H1 (cell line): Measurements from ENCODE around the gene APOC1. TPM values are rescaled to one million over a fixed set of nuclear protein-coding genes. Genes with fewer than 3 reads are reported as not detected.

Experiments used
- CTCF ChIA-PET: fragments of 300-600 bp; sonication (Branson Sonifier 250); formaldehyde crosslinking; loops from one replicate; lab custom pipeline; 2021; ENCODE audit not compliant: partially characterized antibody; lab: Charles Lee
- POLR2A ChIA-PET: fragments of 300-600 bp; sonication (Branson Sonifier 250); formaldehyde crosslinking; loops from one replicate; lab custom pipeline; 2021; ENCODE audit warnings: inconsistent platforms; ENCODE audit not compliant: partially characterized antibody; lab: Charles Lee
- DNase-seq, 2 experiments: peaks; one replicate each; pipeline versions ENCODE4 v3.0.0 to v3.0.0-alpha.2; 2010 to 2022; ENCODE audit warnings: low spot score in 2 of 2, low read depth in 1 of 2, mixed read lengths in 1 of 2
- FAIRE-seq: peaks from 2 replicates; lab custom pipeline; 2011; peaks lifted over from hg19 to GRCh38; lab: Jason Lieb, UNC
- H2AFZ ChIP-seq: 2 replicates; pipeline ENCODE4 v1.8.1; 2012; ENCODE audit warnings: low read length, inconsistent platforms
- H2AK5ac ChIP-seq: 2 replicates; pipeline ENCODE4 v1.6.1; 2013; ENCODE audit warnings: low read depth, low read length
- H2BK120ac ChIP-seq: replicated peaks from 2 replicates; pipeline ENCODE3; 2013; ENCODE audit warnings: low read depth, low read length, inconsistent platforms
- H2BK12ac ChIP-seq: 2 replicates; pipeline ENCODE4 v1.6.1; 2013; ENCODE audit warnings: low read depth, low read length
- H2BK15ac ChIP-seq: 2 replicates; pipeline ENCODE4 v1.6.1; 2013; ENCODE audit warnings: low read length
- H2BK20ac ChIP-seq: 2 replicates; pipeline ENCODE4 v1.6.1; 2013; ENCODE audit warnings: low read length
- H2BK5ac ChIP-seq: 2 replicates; pipeline ENCODE4 v1.6.1; 2013; ENCODE audit warnings: low read depth, low read length
- H3K14ac ChIP-seq: 2 replicates; pipeline ENCODE4 v1.6.1; 2013; ENCODE audit warnings: inconsistent platforms; ENCODE audit not compliant: insufficient read length
- H3K18ac ChIP-seq: 2 replicates; pipeline ENCODE4 v1.6.1; 2013; ENCODE audit warnings: low read length; ENCODE audit errors: extremely low read depth
- H3K23ac ChIP-seq: 2 replicates; pipeline ENCODE4 v1.6.1; 2013; ENCODE audit warnings: inconsistent platforms; ENCODE audit not compliant: insufficient read length
- H3K23me2 ChIP-seq: 2 replicates; pipeline ENCODE4 v1.6.1; 2013; ENCODE audit warnings: low read depth, low read length
- H3K27ac ChIP-seq: 2 replicates; pipeline ENCODE4 v1.6.1; 2011; ENCODE audit warnings: low read depth, low read length, inconsistent platforms
- H3K27me3 ChIP-seq, 4 experiments: replicated peaks in 1 of 4; 1 replicate in 1 of 4; 2 replicates in 3 of 4; pipeline versions ENCODE4 v1.6.1 to v1.8.1; 2011 to 2013; ENCODE audit warnings: low read length in 3 of 4, mild to moderate bottlenecking in 3 of 4, inconsistent platforms in 2 of 4, mixed read lengths in 2 of 4, moderate library complexity in 1 of 4; ENCODE audit not compliant: control insufficient read depth in 3 of 4, insufficient read depth in 3 of 4; ENCODE audit errors: extremely low read depth in 1 of 4
- H3K36me3 ChIP-seq, 4 experiments: 2 replicates each; pipeline versions ENCODE4 v1.6.1 to v1.8.1; 2011 to 2013; ENCODE audit warnings: mild to moderate bottlenecking in 4 of 4, low read length in 3 of 4, moderate library complexity in 2 of 4, control low read depth in 1 of 4, inconsistent platforms in 1 of 4; ENCODE audit not compliant: insufficient read depth in 4 of 4, control insufficient read depth in 2 of 4
- H3K4ac ChIP-seq: replicated peaks from 2 replicates; pipeline ENCODE3; 2013; ENCODE audit warnings: low read length, low read depth, mixed read lengths, inconsistent platforms; ENCODE audit not compliant: insufficient read length
- H3K4me1 ChIP-seq, 4 experiments: replicated peaks in 1 of 4; 1 replicate in 1 of 4; 2 replicates in 3 of 4; pipeline versions ENCODE4 v1.6.1 to v1.8.1; 2011 to 2013; ENCODE audit warnings: low read length in 3 of 4, inconsistent platforms in 2 of 4, mixed read lengths in 1 of 4; ENCODE audit not compliant: insufficient read depth in 4 of 4, control insufficient read depth in 3 of 4
- H3K4me2 ChIP-seq, 2 experiments: 2 replicates each; pipeline versions ENCODE4 v1.6.1 to v1.8.1; 2011 to 2013; ENCODE audit warnings: low read depth in 2 of 2, low read length in 2 of 2, control low read depth in 1 of 2, inconsistent platforms in 1 of 2, mild to moderate bottlenecking in 1 of 2; ENCODE audit not compliant: insufficient read depth in 1 of 2
- H3K4me3 ChIP-seq, 4 experiments: fragments of 200-600, 300-600 bp in 1 of 4; sonication (generic), shearing (Covaris generic), sonication (Bioruptor Twin) in 1 of 4; 2 replicates each; pipeline versions ENCODE4 v1.5.1 to v1.8.1; 2011 to 2016; ENCODE audit warnings: low read length in 4 of 4, low read depth in 3 of 4, control low read depth in 2 of 4, inconsistent platforms in 2 of 4, mild to moderate bottlenecking in 2 of 4, mixed read lengths in 1 of 4, moderate library complexity in 1 of 4; ENCODE audit not compliant: insufficient read depth in 2 of 4; ENCODE audit errors: extremely low read depth in 1 of 4
- H3K56ac ChIP-seq: replicated peaks from 2 replicates; pipeline ENCODE3; 2013; ENCODE audit warnings: low read depth, mild to moderate bottlenecking, mixed read lengths, low read length, inconsistent platforms; ENCODE audit not compliant: insufficient read length
- H3K79me1 ChIP-seq: 2 replicates; pipeline ENCODE4 v1.6.1; 2013; ENCODE audit warnings: low read depth, low read length, control low read depth
- H3K79me2 ChIP-seq, 2 experiments: 2 replicates each; pipeline versions ENCODE4 v1.6.1 to v1.8.1; 2012 to 2013; ENCODE audit warnings: low read length in 2 of 2, mild to moderate bottlenecking in 2 of 2, inconsistent platforms in 1 of 2; ENCODE audit not compliant: insufficient read depth in 2 of 2, control insufficient read depth in 1 of 2
- H3K9ac ChIP-seq, 4 experiments: replicated peaks in 1 of 4; 1 replicate in 1 of 4; 2 replicates in 3 of 4; pipeline versions ENCODE4 v1.6.1 to v1.8.1; 2011 to 2013; ENCODE audit warnings: low read depth in 3 of 4, low read length in 3 of 4, control low read depth in 2 of 4, mild to moderate bottlenecking in 2 of 4, moderate library complexity in 2 of 4, inconsistent platforms in 1 of 4; ENCODE audit errors: extremely low read depth in 1 of 4
- H3K9me3 ChIP-seq, 2 experiments: 2 replicates each; pipeline versions ENCODE4 v1.6.1 to v1.8.1; 2012 to 2013; ENCODE audit warnings: mild to moderate bottlenecking in 2 of 2, moderate library complexity in 2 of 2, control low read depth in 1 of 2, inconsistent platforms in 1 of 2, low read depth in 1 of 2, low read length in 1 of 2, mixed read lengths in 1 of 2; ENCODE audit not compliant: insufficient read depth in 2 of 2
- H4K20me1 ChIP-seq, 2 experiments: replicated peaks in 1 of 2; 2 replicates each; pipeline versions ENCODE3 to v1.8.1; 2011 to 2013; ENCODE audit warnings: inconsistent platforms in 2 of 2, low read length in 2 of 2, mild to moderate bottlenecking in 1 of 2; ENCODE audit not compliant: insufficient read depth in 2 of 2, control insufficient read depth in 1 of 2
- H4K5ac ChIP-seq: 2 replicates; pipeline ENCODE4 v1.6.1; 2013; ENCODE audit warnings: low read length, low read depth, mixed read lengths, inconsistent platforms; ENCODE audit not compliant: insufficient read length
- H4K8ac ChIP-seq: 2 replicates; pipeline ENCODE4 v1.8.0; 2013; ENCODE audit warnings: mild to moderate bottlenecking, moderate library complexity, low read length, inconsistent platforms; ENCODE audit not compliant: insufficient read depth; ENCODE audit errors: extremely low read depth
- H4K91ac ChIP-seq: replicated peaks from 2 replicates; pipeline ENCODE3; 2013; ENCODE audit warnings: low read length, mixed read lengths, inconsistent platforms; ENCODE audit not compliant: insufficient read length
- JUN ChIP-seq: IDR thresholded peaks from 2 replicates; pipeline ENCODE4 v1.6.1; 2011; ENCODE audit warnings: low read depth, mild to moderate bottlenecking, improper control_type of control experiment, low read length
- POLR2A ChIP-seq, 2 experiments: IDR thresholded peaks; 1 replicate in 1 of 2; 2 replicates in 1 of 2; pipeline ENCODE4 v1.6.1; 2011; ENCODE audit warnings: low read depth in 2 of 2, low read length in 2 of 2, mild to moderate bottlenecking in 2 of 2; ENCODE audit errors: control extremely low read depth in 1 of 2
- POLR2AphosphoS5 ChIP-seq: IDR thresholded peaks from 2 replicates; pipeline ENCODE4 v1.6.1; 2011; ENCODE audit warnings: low read depth, low read length
- RFX5 ChIP-seq: IDR thresholded peaks from 2 replicates; pipeline ENCODE4 v1.6.1; 2011; ENCODE audit warnings: low read depth, low read length, improper control_type of control experiment, borderline replicate concordance
- SIX5 ChIP-seq: IDR thresholded peaks from 2 replicates; pipeline ENCODE4 v1.6.1; 2011; ENCODE audit warnings: mild to moderate bottlenecking, low read depth, low read length
- TAF1 ChIP-seq: IDR thresholded peaks from 2 replicates; pipeline ENCODE4 v1.6.1; 2011; ENCODE audit warnings: mild to moderate bottlenecking, low read depth, low read length
- WGBS, 2 experiments: shearing (Covaris generic) in 1 of 2; methylation state at CpG; one replicate each; pipeline versions ENCODE4 v1.1.6 to v1.1.7; 2013 to 2015; ENCODE audit warnings: low lambda C conversion rate in 2 of 2, mixed read lengths in 2 of 2, inconsistent platforms in 1 of 2, low coverage in 1 of 2, missing lambda C conversion rate in 1 of 2; ENCODE audit not compliant: insufficient replicate concordance in 2 of 2, insufficient coverage in 1 of 2, insufficient read length in 1 of 2; ENCODE audit errors: extremely low coverage in 1 of 2, missing lambda C conversion rate in 1 of 2; 5-methylcytosine and 5-hydroxymethylcytosine counted together
- polyA plus RNA-seq, 7 experiments: library from polyadenylated mRNA; depleted of rRNA in 3 of 7; stranded (reverse) in 5 of 7; unstranded in 2 of 7; fragments of >200 nt in 5 of 7; fragments of 200-250 nt in 2 of 7; gene quantifications; 1 replicate in 5 of 7; 2 replicates in 1 of 7; 4 replicates in 1 of 7; pipeline versions ENCODE4 v1.2.1 to v1.2.3, GENCODE V29; 2011 to 2013; ENCODE audit warnings: missing spikeins in 2 of 7, mixed read lengths in 2 of 7
- total RNA-seq: library from RNA; stranded (reverse); fragmentation: NEBNext Ultra II Directional; extraction: Animal tissue kit (Norgen Biotek cat#: 25700); gene quantifications from 2 replicates; pipeline ENCODE4 v1.2.1, GENCODE V29; 2021

APOC1 gene
- total and polyA plus RNA-seq, 2 of the 8 experiments (the other 6 are each of a cell fraction or from before 2014, with no cell fraction given): 55.8 to 78.2 TPM

DNA sequence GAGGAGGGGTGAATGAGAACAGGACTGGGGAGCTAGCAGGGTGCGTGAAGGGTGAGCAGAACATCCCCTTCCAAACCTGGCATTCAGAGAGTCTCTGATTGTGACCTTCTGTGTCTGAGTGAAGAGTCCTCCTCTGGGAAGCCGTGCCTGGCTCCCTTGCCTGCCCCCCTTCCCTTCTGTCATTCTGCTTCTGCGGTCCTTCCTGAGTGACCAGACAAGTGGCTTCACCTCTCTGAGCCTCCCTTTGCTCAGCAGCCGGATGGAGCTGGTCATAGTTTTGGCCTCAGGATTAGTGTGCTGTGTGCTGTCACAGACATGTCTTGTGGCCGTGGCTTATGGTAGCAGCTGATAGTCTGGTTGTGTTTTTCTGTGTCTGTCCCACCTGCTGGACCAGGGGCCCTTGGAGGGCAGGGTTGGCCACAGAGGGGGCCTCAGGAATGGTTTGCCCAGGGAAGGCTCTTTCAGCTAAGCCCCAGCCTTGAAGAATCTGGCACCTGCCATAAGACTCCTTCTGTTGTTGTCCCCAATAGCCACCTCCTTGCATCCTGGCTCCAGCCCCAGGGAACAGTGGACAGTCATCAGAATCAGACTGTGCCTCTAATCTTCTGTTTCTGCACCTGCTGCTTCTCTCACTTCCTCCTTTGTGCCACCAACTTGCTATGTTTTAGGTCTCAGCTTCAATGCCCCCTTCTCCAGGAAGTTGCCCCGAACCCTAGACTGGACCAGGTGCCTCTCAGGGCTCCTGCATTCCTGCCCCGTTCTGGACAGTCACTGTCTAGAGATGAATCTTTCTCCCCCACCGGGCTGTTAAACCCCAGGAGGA, 46.7 kb downstream of the APOC1 start:
- H3K23ac ChIP-seq: no peak overlapping the region
- peaks cover 25% of the 10 kb centered on the region for H3K79me1 ChIP-seq
- no peak overlapping the region for H2AFZ ChIP-seq
- no peak overlapping the region for H3K56ac ChIP-seq
- no peak overlapping the region for H4K5ac ChIP-seq
- H3K23me2 ChIP-seq: peaks cover 2% of the 10 kb centered on the region; the same call in 1 of the 2 replicates
- no peaks in the 10 kb centered on the region for H3K27me3 ChIP-seq
- peaks cover 0 to 12% (median 9%) of the 10 kb centered on the region in 4 experiments; a peak in 4 of 8 replicates for H3K36me3 ChIP-seq
- WGBS, 2 experiments: 91% methylated on average over 8 of the region's 8 CpGs; no CpG with 5 or more reads in 1 of the 2 experiments
- no peak overlapping the region for H2AK5ac ChIP-seq
- CTCF ChIA-PET: interaction anchor here (0.9 to 2.0 kb wide), 4 partner anchors 9 to 98 kb away, joined by 3 to 6 read pairs (median 4); no protein-coding TSS in a partner anchor
- H2BK12ac ChIP-seq: no peak overlapping the region
- no peak overlapping the region for H3K4me2 ChIP-seq
- H3K27ac ChIP-seq: no peak overlapping the region
- no peak overlapping the region for H4K8ac ChIP-seq
- no peak overlapping the region for H3K9ac ChIP-seq
- no peak overlapping the region for H3K18ac ChIP-seq
- no peak overlapping the region for H2BK120ac ChIP-seq
- DNase-seq: no peak
- no peak for TF ChIP-seq JUN
- TF ChIP-seq TAF1: no peak
- no peak for TF ChIP-seq RFX5
- no peak for TF ChIP-seq POLR2AphosphoS5
- no peak for TF ChIP-seq POLR2A (IDR thresholded peaks at IDR 0.05; ENCODE audit: control extremely low read depth in 1 of 2, low read depth in 2 of 2, low read length in 2 of 2)
- TF ChIP-seq SIX5: no peak
- no peak overlapping the region for H3K4me3 ChIP-seq
- no peak overlapping the region for H2BK20ac ChIP-seq
- H2BK5ac ChIP-seq: no peak overlapping the region
- peaks cover 25 to 57% of the 10 kb centered on the region in 2 experiments for H3K79me2 ChIP-seq
- H3K4ac ChIP-seq: no peak overlapping the region
- H3K14ac ChIP-seq: no peak overlapping the region
- POLR2A ChIA-PET: interaction anchor here (1.0 to 2.3 kb wide), 4 partner anchors 21 to 71 kb away, joined by 3 to 7 read pairs (median 4); partner anchors contain the start of genes APOE and TOMM40
- peaks cover 2 to 26% of the 10 kb centered on the region in 2 experiments for H4K20me1 ChIP-seq
- no peaks in the 10 kb centered on the region for H3K9me3 ChIP-seq
- H3K4me1 ChIP-seq: peaks cover 0 to 5% (median 4%) of the 10 kb centered on the region in 4 experiments; a peak in 6 of 7 replicates
- no peak for FAIRE-seq
- H4K91ac ChIP-seq: no peak overlapping the region
- no peak overlapping the region for H2BK15ac ChIP-seq
